Activated T-cell treated with anti-CD3 and anti-CD28 coated beads for 1 hour (primary cell): ENCODE results near the gene LDB3.

Source experiments
- DNase-seq: peaks from one replicate; pipeline ENCODE4 v3.0.0-alpha.2; 2020; ENCODE audit warnings: low read depth

Gene LDB3

DNA sequence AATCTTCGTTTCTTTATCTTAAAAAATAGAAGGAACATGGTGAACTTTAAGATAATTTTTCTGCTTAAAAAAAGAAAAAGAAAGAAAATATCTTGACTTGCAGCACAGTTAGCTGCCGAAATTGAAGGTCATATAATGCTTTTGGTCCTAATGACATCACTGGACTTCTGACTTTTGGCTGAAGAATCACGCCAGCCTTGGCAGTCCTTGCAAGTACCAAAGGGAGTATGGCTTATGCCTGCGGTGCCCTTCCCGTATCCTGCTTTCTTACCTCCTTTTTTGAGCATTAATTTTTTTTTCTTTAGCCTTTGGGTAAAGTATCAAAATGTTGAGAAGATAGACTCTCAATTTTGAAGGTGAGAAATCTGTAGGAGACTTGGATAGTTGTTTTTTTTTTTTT, 95.1 kb downstream of the LDB3 start:
- no peak for DNase-seq

GRCh38 chr10:86765548-86765947, 97.2 kb downstream of the LDB3 start:
- DNase-seq: no peak

DNA sequence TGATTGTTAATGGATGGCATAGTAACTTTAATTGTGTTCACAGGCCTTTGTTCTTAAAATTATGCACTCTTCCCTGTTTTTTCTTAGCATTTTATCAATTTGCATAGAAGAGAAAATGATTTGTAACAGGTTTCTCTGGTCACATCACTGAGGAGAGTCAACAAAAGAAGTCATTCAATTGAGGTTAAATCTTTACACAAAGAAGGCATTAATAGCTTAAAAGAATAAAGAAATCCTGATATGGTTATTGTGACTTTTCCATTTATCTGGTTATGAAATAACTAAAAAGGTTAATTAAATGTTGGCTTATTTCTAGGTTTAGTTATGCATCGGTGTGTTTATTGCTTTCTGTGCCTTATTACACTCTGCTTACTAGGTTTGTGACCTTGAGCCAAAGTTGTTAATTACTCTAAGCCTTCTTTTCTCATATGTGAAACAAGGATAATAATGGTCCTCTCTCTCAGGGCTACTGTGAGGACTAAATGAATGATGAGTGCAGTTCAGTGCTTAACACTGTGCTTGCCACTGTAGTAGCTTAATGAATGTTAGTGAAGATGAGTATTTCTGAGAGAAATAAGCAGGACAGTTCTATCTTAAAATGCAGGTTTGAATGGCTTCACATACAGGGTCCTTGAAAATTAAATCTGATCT, 100.2 kb downstream of the LDB3 start:
- no peak for DNase-seq

GRCh38 chr10:86769991-86770390, 101.7 kb downstream of the LDB3 start:
- DNase-seq: no peak

- DNase-seq: no peak
These were observed 102.2 kb downstream of the LDB3 start for GRCh38 chr10:86770412-86770960.

DNA sequence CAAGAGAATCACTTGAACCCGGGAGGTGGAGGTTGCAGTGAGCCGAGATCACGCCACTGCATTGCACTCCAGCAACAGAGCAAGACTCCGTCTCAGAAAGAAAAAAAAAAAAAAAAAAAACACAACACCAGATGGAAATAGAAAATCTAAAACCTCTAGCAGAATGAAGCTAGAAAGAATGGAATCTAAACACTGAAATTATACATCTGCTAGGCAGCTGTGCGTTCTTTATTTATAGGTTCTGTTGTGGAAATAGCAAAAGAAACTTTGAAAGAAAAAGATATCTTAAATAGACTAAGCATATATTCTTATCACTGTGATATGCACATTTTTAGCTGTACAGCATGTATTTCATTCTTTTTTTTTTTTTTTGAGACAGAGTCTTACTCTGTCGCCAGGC, 105.2 kb downstream of the LDB3 start:
- DNase-seq: no peak

GRCh38 chr10:86775056-86775869, 107.0 kb downstream of the LDB3 start:
- no peak for DNase-seq

DNA sequence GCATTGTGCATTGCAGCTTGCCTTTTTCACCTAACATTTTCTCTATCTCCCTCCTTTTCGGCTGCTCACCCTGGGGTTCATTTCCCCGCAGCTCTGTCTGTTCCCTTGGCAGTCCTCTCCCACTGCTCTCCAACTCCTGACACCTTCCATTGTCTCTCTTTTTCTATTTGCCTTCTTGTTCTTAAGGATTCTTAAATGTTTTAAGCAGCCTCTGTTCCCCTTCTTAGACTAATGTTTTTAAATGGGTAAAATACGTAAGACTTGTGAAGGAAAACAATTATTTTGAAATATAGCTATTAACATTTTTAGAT, 107.5 kb downstream of the LDB3 start:
- DNase-seq: no peak

GRCh38 chr10:86779220-86780017, 111.1 kb downstream of the LDB3 start:
- no peak for DNase-seq

GRCh38 chr10:86782701-86783418, 114.5 kb downstream of the LDB3 start:
- no peak for DNase-seq

DNA sequence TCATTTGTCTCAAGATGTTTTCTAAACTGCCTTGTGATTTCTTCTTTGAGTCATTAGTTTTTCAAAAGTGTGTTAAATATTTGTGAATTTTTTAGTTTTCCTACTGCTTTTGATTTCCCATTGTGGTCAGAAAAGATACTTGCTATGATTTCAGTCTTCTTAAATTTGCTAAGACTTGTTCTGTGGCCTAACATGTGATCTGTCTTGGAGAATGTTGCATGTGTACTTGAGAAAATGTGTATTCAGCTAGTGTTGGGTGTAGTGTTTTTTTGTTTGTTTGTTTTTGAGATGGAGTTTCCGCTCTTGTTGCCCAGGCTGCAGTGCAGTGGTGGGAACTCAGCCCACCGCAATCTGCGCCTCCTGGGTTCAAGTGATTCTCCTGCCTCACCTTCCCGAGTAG, 116.7 kb downstream of the LDB3 start:
- DNase-seq: no peak
